HG02678 (cell line): ENCODE results near the gene KPNB1.

Experiments
- ATAC-seq: cut with Tn5 transposase; IDR thresholded peaks from one replicate; pipeline ENCODE4 v1.9.1; 2021; ENCODE audit warnings: mild to moderate bottlenecking, moderate library complexity; ENCODE audit not compliant: unreplicated experiment

The KPNB1 gene

DNA sequence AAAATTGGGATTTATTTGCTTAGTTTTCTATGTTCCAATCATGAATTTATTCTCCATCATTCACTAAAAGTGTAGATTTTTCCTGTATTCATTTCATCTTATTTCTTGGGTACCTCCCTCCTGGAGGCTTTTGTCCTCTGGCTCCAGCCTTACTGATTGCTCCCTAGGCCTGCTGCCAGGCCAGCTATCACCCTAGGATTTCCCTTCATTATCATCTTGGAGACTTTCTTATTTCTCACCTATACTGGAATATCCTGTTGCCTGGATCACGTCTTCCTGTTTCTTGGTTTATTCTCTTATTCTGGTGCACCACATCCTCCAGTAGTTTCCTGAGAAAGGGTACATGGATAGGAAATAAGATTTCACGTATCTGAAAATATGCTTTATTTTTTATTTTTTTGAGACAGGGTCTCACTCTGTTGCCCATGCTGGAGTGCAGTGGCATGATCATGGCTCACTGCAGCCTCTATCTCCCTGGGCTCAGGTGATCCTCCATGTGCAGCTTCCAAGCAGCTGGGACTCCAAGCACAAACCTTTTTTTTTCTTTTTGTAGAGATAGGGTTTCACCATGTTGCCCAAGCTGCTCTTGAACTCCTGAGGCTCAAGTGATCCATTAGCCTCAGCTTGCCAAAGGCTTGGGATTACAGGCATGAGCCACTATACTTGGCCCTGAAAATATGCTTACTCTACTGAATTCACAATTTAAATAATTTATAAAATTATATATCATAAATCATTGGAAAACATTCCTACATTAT, 13.3 kb upstream of the KPNB1 start:
- no peak for ATAC-seq

DNA sequence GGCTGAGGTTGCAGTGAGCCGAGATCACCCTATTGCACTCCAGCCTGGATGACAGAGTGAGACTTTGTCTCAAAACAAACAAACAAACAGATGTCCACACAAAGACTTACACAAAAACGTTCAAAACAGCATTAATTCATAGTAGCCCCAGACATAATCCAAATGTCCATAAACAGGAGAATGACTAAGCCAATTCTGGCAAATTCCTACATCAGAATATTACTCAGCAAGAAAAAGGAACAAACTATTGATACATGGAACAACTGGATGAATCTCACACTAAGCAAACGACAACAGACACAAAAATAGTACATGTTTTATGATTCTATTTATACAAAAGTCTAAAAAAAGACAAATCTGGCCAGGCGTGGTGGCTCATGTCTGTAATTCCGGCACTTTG, 10.8 kb upstream of the KPNB1 start:
- no peak for ATAC-seq

DNA sequence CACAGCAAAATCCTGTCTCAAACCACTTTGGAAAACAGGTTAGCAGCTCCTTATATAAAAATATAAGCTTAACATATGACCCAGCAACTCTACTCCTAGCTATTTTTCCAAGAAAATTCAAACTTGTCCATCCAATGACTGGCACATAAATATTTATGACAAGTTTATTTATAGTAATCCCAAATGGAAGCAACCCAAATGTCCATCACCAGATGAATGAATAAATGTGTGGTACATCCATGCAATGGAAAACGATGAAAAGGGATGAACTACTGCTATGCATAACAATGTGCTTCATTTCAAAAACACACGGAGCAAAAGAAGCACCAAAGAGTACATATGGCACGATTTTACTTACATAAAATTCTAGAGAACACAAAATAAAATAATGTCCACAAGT, 9.6 kb upstream of the KPNB1 start:
- ATAC-seq, result no peak

DNA sequence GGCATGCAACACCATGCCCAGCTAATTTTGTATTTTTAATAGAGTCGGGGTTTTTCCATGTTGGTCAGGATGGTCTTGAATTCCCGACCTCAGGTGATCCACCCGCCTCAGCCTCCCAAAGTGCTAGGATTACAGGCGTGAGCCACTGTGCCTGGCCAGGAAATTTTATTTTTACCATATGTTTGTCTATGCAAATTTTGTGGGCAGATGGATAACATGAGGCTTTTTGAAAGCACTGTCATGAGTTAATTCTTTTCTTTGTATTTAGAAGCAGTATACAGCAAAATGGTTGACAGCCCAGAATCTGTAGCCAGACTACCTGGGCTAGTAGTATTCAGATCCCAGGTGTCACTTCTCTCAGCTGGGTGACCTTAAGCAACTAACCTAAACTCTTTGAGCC, 8.5 kb upstream of the KPNB1 start:
- ATAC-seq, result no peak

DNA sequence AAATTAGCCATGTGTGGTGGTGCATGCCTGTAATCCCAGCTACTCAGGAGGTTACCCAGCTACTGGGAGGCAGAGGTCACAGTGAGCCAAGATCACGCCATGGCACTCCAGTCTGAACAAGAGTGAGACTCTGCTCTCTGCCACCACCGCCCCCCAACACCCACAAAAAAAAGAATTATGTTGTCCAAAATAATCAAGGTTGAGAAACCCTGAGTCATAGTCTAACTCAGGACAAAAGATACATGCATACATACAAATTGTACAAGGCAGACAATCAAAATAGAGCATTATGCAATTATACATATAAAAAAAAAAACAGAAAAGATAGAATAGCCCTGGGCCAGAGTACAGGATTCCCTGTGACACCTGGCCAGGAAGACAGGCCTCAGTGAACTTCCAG, 6.6 kb upstream of the KPNB1 start:
- no peak for ATAC-seq

DNA sequence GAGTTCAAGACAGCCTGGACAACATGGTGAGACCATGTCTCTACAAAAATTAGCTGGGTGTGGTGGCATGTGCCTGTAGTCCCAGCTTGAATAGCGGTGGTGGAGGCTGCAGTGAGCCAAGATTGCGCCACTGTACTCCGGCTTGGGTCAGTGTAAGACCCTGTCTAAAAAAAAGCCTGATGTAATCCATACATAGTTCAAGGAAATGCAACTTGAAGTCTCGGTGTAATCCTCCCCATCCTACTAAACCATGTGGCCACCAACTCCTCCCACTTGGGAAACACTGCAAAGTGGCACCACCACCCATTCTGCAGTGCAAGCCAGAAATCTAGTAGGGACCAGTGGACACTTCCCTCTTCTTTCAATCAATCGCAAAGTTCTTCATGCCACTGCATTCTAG, 5.4 kb upstream of the KPNB1 start:
- ATAC-seq, result no peak

DNA sequence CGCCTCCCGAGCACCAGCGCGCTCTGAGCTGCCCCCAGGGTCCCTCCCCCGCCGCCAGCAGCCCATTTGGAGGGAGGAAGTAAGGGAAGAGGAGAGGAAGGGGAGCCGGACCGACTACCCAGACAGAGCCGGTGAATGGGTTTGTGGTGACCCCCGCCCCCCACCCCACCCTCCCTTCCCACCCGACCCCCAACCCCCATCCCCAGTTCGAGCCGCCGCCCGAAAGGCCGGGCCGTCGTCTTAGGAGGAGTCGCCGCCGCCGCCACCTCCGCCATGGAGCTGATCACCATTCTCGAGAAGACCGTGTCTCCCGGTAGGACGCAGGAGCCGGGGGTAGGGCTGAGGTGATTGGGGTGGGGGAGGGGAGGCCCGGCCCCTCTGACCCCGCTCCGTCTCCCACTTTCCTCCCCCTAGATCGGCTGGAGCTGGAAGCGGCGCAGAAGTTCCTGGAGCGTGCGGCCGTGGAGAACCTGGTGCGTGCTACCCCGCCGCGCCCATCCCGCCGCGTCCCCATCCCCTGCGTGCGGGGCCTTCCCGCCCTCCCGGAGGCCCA, 329 bp downstream of the KPNB1 start:
- no peak for ATAC-seq

DNA sequence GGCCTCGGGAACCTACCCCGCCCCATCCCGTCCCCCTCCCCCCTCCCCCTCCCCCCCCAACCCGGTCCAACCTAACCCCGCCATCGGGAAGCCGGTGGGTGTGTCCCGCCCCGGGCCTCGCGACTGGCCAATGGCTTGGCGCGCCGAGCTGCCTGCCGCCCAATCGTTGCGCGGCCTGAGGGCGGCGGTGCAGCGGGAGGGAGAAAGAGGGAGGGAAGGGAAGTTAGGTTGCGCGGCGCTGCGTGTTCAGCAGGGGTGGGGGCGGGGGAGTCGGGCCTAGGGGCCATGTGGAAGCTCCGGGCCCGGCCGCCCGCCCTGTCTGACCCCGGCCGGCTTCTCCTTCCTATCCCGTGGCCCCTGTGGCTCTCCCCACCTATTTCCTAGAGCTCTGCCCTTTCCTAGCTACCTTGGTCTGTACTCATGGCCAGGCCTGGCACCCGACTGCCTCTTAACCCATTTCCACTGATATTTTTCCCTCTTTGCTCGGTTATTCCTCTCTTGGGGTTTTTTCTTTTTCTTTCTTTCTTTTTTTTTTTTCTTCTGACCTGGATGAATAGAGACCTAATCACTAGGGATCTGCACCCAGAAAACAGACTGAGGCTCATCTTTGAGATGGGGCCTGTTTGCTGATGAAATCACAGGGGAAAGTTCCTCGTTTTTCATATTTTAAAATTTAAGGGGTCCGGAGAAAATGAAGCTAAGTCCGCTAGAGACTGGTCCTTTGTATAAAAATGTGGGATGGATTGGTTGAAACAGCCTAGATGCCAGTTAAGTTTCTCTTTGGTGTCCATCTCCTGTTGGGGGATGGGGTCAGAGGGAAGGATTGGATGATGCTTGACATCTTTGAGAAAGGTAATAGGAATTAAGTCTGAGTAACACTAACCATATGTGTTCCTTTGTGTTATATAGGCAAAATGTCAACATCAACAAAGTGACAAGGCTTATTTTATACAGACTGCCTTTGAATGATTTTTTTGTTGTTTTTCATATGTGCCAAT, 1.1 kb downstream of the KPNB1 start:
- ATAC-seq, result peak; percentile 51

DNA sequence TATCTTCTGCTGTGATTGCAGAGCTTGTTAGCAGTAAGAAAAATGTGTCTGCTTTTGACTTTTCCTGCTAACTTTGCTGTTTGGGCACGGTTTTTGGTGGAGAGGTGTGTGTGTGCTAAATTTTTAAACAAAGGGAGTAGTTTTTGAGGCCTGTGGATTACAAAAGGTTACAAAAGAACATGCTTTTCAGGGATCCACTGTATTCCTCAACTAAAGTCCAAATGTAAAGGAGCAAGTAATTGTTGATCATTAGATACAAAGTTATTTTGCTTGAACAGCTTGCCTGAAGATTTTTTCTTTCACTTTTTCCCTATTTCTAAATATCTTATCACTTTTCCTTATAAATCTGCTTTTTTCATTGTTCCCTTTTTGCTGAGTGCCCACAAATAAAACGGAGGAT, 2.0 kb downstream of the KPNB1 start:
- no peak for ATAC-seq

DNA sequence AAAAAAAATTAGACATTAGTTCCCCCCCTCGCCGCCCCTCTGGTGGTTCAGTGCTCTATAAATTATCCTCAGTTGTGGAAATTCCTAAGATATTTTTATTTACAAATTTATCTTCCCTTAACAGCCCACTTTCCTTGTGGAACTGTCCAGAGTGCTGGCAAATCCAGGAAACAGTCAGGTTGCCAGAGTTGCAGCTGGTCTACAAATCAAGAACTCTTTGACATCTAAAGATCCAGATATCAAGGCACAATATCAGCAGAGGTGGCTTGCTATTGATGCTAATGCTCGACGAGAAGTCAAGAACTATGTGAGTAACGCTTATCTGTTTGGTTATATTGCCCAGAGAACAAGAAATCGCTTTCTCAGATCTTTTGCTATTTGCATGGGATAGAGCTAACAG, 2.9 kb downstream of the KPNB1 start:
- ATAC-seq, result no peak

DNA sequence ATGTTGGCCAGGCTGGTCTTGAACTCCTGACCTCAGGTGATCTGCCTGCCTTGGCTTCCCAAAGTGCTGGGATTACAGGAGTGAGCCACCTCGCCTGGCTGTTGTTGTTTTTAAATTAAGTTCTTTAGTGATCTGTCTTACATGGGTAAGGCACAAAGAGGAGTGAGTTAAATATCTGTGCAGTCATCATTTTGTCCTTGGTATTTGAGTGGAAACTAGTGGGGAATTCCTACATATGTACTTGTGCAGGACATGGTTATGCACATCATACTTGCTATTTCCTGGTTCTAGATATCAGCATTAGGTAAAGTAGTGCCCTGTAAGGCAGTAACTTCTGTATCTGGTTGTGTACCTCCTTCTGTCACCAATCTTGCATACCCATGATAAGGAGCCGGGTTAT, 3.7 kb downstream of the KPNB1 start:
- ATAC-seq, result no peak

DNA sequence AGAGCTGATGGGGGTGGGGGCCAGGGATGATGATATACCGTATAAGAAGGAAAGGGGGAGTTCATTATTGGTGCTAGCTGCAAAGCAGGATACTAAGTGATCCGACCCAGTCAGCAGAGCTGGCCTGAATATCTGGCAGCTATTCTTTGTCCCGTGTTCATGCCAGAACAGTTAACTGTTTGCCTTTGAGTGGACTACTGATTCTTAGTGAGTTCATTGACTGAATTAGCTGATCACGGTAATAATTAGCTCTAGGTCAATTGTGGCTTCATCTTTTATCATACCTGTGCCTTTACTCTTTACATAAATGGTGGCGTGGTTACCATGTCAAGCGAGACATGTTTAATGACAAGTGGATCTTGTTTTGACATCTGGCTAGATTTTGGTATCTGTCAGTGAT, 5.3 kb downstream of the KPNB1 start:
- no peak for ATAC-seq

DNA sequence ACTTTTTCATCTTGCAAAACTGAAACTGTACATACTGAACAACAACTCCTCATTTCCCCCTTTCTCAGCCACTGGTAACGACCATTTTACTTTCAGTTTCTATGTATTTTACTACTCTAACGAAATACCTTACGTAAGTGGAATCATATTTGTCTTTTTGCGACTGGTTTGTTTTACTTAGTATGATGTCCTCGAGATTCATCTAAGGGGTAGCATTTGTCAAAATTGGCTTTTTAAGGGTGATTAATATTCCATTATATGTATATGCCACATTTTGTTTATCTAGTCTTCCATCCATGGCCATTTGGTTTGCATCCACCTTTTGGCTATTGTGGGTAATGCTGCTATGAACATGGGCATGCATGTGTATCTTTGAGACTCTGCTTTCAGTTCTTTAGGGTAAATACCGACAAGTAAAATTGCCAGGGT, 10.4 kb downstream of the KPNB1 start:
- ATAC-seq, result peak; percentile 65

DNA sequence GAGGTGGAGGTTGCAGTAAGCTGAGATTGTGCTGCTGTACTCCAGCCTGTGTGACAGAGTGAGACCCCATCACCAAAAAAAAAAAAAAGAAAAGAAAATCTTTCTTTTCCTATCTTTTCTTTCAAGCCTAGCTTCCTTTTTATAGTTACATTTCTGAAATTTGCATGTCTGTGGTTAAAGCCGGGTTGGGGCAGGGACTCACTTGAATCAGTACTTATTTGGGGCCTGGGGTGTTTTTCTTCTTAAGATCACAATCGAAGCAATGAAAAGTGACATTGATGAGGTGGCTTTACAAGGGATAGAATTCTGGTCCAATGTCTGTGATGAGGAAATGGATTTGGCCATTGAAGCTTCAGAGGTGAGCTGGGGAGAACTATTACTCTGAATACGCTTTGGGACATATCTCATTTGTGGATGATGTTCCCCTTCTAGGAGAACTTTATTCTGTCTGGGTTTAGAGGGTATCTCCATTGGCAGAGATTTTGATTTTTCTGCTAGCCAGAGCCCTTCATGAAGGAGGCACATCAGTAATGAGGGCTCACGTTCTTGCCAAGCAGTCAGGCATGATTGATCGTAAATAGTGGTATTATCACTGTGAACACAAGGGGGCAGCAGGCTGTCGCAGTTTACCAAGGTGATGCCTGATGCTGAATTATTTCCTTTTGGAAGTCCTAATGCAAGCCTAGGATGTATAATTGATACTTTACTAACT, 14.3 kb downstream of the KPNB1 start:
- no peak for ATAC-seq

DNA sequence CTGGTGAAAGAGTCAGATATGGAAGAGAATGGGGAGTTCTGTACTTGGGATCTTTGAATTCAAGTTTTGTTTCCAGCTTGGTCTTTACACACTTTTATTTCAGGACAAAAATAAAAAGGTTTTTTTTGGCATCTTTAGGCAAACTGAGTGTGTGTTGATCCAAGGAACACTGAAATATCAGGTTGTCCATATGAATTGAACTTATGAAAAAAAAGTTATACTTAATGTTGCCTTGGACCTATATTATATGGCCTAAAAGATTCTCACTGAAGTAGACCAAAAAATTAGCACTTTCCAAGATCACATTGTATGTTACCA, 14.9 kb downstream of the KPNB1 start:
- no peak for ATAC-seq

DNA sequence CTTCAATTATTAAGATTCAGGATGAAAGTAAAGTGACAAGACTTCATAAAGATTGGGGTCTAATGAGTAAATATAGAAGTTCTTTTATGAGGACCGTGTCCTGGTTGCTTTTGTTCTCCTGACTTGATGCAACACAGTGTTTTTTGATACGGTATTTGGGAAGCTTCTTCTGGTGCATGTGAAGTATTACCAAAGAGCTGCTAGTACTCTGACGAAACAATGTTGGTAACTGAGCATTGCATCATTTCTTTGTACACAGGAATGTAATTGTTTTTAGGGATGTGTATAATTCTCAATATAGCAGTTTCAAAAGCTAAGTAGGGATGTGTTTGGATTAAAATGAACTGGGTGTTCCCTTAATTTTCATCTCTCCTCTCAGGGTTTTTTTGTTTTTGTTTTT, 15.9 kb downstream of the KPNB1 start:
- no peak for ATAC-seq

DNA sequence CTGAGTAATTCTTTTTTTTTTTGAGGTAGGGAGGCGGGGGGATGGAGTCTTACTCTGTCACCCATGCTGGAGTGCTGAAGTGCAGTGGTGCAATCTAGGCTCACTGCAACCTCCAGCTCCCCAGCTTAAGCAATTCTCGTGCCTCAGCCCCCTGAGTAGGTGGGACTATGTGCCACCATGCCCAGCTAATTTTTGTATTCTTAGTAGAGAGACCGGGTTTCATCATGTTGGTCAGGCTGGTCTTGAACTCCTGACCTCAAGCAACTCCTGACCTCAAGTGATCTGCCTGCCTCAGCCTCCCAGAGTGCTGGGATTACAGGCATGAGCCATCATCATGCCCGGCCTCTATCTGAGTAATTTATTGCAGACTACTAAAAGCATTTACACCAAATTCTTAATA, 19.4 kb downstream of the KPNB1 start:
- no peak for ATAC-seq

DNA sequence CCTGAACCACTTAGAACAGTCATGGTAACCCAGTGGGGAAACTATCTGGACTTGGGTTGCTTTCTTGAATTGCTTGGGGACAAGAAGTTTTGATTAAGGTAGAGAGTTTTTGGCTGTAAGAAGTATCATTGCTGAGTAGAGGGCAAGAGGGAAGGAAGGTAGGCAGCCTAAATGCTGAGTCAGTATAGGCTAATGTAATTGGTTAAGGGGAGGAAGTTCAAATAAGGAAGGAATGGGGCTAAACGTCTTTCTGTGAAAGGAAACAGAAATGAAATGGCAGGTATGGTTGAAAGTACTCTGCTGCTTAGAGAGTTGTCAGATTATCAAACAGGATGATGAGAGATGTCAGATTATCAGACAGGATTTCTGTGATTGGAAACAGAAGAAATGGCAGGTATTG, 20.3 kb downstream of the KPNB1 start:
- ATAC-seq, result no peak

DNA sequence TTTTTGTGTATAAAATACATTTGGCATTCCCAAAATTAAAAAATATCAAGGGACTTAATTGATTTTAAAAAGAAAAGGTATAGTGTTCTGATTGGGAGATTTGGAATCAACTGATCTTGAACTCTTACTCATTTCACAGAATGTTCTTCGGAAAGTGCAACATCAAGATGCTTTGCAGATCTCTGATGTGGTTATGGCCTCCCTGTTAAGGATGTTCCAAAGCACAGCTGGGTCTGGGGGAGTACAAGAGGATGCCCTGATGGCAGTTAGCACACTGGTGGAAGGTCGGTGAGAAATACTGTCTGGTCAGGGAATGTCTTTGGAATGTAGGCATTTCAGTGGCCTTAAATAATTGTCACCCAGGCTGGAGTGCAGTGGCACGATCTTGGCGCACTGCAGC, 24.8 kb downstream of the KPNB1 start:
- no peak for ATAC-seq

DNA sequence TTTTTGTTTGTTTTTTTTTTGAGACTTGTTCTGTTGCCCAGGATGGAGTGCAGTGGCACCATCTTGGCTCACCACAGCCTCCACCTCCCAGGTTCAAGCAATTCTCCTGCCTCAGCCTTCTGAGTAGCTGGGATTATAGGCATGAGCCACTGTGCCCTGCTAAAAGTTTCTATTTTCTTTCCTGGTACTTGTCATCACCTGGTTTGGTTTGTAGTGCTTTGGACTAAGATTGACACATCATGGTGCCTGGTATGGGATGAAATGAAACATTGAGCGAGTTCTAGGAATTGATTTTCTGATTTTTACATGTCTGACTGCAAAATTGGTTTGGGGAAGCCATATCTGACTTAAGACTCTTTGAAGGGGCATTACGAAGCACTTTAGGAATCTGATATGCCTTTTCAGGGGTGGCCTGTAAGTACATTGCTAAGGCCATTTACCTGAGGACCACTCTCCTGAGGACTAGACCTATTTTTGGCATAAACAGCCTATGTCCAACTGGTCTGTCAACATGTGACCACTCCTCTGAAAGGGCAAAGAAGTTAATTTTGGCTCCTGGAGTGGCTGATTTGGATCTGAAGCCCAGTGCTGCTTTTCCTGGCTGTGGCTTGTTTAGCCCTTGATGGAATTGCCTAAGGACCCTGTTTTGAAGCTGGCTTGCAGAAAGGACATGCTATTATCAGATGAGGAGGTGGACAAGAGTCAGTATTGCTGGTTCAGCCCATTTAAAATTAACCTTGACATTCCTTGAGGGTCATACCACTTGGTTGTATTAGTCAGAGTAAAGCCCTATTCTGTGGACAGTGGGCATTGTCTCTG, 25.9 kb downstream of the KPNB1 start:
- ATAC-seq, result no peak

DNA sequence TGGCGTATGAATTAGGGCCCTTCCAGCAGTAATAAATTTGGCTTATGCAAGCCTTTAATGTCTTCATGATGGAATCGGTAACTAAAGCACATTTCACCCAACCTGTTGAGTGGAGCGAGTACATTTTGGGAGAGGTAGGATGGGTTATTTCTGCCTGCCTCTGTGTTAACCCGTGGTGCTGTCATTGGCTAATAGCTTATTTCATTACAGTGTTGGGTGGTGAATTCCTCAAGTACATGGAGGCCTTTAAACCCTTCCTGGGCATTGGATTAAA, 26.4 kb downstream of the KPNB1 start:
- ATAC-seq, result no peak
